CD4-positive, alpha-beta T cell treated with Interleukin-10 for 1 hour (primary cell): ENCODE measurements around the gene RPL28.

ENCODE experiments used
- DNase-seq: peaks from one replicate; pipeline ENCODE4 v3.0.0-alpha.2; 2020

The RPL28 gene

DNA sequence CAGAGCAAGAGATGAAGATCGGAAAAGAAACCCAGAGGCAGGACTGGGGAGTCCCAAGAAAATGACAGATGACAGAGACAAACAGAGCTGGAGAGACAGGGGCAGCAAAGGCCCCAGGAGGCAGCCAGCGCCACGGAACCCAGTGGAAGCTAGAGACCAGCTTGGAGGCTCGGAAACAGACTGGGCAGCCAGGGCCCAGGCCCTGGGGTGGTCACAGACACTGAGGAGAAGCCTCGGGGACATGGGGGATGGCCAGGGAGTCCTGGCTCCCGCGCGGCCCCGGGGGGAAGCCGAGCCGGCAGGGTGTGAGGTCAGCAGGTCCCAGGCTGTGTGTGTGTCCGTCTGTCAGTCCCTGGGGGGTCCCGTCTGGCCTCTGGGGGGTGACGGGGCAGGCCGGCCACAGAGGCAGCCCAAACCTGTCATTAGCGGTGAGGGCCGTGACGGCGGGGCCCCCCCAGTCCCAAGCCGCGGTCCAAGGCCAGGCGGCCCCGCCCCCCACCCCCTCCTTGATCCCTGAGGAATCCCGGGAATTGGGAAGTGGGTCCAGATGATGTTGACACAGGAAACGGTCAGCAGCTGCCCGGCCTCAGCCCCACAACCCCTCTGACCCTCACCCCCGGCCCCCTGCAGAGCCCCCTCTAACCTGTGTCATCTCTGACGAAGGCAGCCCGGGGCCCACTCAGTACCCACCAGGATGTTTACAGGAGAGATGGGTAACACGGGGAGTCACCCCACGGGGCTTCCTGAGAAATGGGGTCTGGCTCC lies 11.6 kb upstream of the RPL28 start:
- DNase-seq, result no peak

DNA sequence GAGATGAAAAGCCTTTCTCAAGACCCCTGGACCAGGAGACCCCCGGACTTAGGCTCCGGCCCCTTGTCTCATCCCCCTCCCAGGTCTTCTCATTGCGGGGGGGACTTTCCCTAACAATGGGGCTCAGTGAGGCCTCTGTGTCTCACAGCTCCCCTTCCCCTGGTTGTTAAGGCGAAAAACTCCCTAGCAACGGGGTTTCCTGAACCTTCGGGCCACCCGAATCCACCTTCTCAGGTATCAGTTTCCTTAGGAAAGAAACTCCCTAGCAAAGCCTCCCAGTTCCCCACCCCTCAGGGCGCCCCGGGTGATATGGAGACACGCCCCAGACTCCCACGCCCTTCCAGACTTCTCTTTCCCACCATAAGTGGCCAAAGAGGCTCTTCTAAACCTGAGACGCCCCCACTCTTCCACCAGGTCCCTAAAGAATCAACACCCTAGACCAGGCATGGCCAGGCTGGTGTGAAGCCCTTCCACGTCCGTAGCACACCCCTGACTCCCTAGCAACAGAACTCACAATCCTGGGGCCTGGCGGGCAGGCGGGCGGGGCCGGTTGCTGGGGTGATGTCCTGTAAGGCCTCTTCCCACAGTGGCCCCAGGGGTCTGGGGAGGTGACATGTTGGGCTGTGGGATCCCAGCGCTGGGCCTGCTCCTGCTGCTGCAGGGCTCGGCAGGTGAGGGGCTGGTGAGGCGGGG lies 9.3 kb upstream of the RPL28 start, which contains the start of gene TMEM190:
TMEM190 (plus strand) TSS at position 586 of the 693 bp plus-strand sequence; CDS start at position 614, 28 bp downstream.
- DNase-seq, result no peak

DNA sequence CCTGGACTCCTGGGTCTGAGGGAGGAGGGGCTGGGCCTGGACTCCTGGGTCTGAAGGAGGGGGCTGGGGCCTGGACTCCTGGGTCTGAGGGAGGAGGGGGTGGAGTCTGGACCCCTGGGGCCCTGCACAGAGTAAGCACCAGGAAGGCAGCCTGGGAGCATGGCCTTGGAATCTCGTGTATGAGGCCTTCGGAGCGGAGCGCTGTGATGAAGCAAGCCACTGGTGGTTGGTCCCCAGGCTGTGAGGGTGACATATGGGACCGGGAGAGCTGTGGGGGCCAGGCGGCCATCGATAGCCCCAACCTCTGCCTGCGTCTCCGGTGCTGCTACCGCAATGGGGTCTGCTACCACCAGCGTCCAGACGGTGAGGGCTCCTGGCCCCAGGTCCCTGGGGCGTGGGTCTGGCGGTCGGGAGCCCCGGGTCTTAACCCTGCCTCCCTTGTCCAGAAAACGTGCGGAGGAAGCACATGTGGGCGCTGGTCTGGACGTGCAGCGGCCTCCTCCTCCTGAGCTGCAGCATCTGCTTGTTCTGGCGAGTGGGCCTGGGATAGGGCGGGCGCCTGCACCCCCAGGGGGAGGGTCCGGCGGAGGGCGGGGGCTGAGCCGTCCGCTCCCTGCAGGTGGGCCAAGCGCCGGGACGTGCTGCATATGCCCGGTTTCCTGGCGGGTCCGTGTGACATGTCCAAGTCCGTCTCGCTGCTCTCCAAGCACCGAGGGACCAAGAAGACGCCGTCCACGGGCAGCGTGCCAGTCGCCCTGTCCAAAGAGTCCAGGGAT lies 8.2 kb upstream of the RPL28 start:
- no peak for DNase-seq

DNA sequence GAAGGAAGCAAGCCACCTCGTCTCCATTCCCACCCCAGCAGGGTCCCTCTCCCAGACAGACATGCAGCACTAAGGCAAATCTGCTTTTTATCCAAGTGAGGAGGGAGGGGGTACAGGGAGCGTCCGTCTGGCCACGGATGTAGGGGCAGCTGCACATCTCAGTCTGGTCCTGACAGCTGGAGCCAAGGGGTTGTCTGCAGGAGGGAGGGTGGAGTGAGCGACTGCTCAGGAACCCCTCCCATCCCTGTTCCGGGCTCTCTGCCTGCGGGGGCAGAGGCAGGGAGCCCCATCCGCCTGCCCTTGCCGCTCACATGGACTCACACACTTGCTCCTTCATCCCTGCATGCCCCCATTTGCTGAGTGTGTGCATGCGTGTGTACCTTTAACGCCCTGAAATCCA lies 6.6 kb upstream of the RPL28 start:
- DNase-seq, result no peak

DNA sequence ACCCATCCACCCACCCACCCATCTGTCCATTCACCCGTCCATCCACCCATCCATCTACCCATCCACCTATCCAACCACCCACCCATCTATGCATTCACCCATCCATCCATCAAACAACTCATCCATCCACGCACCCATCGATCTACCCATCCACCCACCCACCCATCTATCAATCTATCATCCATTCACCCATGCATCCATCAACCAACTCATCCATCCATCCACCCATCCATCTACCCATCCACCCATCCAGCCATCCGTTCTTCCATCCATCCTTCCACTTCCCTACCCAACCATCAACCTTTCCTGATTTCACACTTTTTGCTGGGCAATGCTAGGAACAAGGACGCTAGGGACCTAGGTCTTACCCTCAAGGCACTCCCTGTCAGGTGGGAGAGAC lies 3.7 kb upstream of the RPL28 start:
- no peak for DNase-seq

DNA sequence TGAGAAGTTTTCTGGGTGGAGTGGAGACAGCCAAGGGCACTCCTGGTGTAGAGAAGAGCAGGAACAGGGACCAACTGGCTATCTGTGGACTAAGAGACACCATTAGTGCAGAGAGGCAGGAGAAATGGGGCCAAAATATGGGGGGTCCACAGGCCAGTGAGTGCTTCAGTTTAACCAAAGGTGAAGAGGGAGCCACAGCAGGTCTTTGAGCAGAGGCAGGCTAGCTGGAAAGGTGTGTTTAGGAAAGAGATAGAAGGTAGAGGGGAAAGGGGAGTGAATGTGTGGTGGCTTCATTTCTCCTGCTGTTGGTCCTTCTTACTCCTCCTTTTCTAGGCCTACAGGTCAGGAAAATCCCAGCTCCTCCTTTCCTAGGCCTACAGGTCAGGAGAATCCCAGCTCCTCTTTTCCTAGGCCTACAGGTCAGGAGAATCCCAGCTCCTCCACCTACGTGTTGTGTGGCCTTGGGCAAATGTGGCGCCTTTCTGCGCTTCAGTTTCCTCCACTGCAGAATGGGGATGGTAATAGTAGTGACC lies 3.1 kb upstream of the RPL28 start:
- no peak for DNase-seq

DNA sequence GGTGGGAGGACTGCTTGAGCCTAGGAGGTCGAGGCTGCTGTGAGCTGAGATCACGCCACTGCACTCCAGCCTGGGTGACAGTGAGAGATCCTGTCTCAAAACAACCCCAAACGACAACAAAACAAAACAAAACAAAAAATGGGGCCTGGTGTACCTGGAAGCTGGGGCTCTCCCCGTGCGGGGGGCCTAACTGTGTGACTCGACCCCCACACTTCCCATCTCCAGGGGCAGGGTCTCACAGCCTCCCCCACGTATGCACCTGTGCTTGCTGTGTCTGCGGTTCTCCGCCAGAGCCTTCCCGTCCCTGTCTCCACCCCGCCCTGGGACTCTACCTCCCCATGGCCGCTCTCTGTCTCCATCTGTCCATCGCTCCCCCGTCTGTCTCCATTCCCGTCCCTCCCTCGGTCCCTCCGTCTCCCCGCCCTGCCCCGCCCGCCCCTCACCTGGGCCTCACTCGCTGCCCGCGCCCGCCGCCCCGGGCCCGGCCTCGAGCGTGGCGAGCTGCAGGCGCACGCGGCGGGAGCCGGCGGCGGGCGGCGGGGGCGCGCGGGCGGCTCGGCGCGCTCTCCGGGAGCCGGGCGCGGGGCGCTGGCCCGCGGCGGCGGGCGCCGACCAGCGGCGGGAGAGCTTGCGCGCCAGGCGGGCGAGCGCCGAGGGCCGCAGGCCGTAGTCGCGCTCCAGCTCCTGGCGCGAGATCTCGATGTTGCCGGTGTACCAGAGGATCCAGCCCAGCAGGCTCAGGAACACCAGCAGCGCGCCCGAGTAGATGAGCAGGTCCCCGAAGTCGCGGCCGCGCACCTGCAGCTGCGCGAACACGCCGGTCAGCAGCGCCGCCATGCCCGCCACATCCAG lies 2.2 kb upstream of the RPL28 start:
- DNase-seq, result peak; percentile 52

DNA sequence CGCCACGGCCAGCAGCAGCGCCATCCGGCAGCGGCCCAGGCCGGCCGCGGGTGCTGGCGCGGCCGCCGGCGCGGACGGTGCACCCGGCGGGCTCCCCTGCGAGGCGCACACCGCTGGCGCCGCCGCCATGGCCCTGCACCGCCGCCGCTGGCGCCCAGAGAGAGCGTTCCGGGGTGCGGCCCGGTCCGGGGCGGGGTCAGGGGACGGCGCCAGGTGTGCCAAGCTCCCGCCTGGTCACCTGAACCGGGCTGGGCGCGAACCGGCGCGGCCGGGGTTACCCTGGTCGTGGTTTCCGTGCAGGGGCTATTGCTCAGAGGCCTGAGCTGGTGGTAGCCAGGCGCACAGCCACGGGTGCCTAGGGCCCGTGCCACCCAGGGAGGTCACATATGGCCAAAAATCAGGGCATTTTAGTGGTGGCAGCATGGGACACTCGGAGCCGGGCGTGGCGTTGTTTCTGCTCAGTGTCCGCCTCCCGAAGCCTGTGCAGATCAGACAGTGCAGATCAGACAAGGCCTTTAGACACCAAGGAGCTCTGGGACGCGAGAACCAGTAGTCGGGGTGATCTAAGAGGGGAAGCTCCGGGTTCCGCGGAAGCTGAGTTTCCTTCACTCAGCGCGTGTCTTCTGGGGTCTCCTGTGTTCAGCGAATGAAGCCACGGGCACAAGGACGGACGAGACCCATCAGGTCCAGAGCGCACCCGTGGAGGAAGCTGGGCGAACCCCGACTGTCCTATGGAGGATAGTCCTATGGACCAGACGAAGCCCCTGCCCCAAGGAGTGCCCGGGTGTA lies 1.4 kb upstream of the RPL28 start, which contains the start of gene TMEM238:
TMEM238 (minus strand) TSS at position 162 of the 789 bp plus-strand sequence; CDS start at position 129, 33 bp downstream.
- DNase-seq, result peak; percentile 45

DNA sequence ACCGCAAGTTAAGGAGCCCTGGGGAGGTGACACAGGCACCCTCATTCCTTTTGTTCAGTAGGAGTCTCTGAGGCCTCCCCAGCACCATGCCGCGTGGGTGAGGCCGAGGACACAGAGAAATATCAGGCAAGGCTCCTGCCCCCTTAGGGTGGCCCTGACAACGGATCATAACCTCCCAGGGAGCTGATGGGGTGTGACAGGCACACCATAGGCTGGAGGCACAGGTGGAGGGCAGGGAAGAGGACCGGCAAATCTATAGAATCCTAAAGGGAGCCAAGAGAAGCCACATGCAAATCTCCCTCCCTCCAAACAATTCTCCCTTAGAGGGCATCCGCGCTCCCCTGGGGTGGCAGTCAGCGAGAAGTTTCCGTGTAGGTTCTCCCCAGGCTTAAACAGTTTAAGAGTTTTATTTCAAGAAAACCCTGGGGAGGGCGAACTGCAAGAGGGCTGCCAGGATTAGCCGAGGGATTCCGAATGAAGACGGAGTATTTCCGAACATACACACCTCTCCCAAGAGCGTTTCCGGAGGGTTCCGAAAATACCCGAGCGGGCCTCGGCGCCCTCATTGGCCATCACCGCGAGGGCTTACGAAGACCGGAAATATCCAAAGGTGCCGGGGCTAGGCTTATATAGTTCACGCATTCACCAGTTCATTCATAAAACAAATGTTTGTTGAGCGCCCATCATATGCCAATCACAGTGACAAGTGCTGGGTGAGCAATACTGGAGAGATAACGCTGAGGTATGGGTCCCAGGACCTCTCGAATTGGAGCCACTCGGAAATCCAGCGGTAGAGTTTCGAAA lies 610 bp upstream of the RPL28 start:
- peak; percentile 97 for DNase-seq

DNA sequence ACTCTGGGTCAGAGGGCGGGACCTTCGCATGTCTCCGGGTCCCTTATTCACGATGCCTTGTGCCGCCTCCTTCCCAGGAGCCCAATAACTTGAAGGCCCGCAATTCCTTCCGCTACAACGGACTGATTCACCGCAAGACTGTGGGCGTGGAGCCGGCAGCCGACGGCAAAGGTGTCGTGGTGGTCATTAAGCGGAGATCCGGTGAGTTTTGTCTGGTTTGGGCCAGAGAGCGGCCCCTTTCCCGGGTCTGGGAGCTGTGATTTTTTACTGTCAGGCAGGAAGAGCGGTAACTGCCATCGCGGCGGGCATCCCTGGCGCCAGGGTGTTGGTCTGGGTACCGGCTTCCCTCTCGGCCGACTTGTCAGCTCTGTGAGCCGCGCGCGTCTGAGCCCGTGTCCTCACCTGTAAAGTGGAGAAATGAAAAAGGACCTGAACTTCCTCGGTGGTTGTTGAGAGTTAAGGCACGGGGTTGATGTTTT lies 800 bp downstream of the RPL28 start:
- no peak for DNase-seq

DNA sequence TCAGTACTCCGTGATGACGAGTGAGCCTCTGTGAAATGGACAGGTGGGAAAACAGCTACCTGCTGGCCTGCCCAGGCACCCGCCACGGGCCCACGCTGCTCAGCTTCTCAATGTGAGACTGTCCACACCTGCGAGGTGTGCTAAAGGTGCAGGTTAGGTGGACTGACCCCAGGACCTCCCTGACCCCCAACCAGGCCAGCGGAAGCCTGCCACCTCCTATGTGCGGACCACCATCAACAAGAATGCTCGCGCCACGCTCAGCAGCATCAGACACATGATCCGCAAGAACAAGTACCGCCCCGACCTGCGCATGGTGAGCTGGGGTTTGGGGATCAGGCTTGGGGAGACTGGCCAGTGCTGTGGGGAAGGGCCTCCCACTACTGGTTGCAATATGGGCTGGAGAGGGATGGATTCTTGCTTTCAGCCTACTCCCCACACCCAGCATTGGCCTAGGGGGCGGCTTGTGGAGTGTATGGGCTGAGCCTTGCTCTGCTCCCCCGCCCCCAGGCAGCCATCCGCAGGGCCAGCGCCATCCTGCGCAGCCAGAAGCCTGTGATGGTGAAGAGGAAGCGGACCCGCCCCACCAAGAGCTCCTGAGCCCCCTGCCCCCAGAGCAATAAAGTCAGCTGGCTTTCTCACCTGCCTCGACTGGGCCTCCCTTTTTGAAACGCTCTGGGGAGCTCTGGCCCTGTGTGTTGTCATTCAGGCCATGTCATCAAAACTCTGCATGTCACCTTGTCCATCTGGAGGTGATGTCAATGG lies 2.2 kb downstream of the RPL28 start:
- DNase-seq, result no peak

DNA sequence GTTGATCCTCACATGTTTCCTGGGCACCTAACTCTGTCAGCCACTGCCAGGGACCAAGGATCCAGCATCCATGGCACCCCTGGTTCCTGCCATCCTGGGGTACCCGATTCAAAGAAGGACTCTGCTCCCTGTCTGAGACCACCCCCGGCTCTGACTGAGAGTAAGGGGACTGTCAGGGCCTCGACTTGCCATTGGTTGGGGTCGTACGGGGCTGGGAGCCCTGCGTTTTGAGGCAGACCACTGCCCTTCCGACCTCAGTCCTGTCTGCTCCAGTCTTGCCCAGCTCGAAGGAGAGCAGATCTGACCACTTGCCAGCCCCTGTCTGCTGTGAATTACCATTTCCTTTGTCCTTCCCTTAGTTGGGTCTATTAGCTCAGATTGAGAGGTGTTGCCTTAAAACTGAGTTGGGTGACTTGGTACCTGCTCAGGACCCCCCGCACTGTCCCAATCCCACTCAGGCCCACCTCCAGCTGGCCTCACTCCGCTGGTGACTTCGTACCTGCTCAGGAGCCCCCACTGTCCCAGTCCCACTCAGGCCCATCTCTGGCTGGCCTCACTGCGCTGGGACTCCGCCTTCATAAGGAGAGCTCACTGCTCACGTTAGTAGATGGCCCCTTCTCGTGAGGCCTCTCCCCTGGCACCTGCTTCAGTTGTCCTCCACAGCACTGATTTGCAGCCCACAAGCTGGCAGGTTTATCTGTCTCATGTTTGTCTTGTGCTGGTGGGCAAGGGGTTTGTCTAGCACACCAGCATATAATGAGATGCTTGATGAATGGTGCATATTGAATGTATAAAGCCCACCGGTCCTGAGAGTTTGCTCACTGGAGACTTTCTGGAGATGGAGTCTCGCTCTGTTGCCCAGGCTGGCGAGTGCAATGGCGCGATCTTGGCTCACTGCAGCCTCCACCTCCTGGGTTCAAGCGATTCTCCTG lies 3.9 kb downstream of the RPL28 start:
- DNase-seq, result no peak

DNA sequence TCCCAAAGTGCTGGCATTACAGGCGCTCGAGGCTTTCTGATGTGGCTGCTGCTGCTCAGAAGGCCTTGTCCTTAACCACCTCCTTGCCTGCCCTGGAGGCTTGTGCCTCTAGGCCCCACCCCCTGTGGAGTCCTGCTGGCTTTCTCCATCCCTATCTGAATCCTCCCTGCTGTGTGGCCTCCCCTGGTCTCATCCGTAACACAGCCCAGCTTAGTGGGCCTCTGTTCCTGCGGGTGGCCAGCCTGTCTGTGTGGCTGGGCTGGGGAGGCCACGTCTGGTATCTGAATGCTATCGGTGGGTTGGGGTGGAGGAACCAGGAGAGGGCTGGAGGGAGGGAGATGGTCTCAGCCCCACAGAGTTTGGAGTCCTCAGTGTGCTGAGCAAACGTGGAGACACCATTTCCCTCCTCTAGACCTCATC lies 4.7 kb downstream of the RPL28 start:
- DNase-seq, result no peak

DNA sequence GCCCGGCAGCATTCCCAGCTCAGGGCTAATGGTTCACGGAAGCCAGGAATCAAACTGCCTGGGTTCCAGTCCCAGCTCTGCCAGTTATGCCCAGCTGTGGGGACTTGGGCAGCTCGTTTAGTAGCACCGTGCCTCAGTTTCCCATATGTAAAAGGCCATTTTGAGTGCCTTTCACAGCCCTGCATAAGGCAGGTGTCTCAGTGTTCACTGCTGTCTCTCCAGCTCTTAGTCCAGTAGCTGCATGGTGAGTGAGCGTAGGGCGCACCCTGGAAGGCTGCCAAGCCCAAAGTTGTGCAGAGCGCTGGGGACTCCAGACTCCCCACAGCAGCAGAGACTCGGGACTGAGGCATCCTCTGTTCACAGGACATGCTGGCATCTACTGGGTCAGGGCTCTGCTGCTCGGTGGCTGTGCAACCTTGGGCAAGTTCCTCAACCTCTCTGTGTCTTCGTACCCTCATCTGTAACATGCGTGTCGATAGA lies 5.5 kb downstream of the RPL28 start:
- DNase-seq, result no peak

DNA sequence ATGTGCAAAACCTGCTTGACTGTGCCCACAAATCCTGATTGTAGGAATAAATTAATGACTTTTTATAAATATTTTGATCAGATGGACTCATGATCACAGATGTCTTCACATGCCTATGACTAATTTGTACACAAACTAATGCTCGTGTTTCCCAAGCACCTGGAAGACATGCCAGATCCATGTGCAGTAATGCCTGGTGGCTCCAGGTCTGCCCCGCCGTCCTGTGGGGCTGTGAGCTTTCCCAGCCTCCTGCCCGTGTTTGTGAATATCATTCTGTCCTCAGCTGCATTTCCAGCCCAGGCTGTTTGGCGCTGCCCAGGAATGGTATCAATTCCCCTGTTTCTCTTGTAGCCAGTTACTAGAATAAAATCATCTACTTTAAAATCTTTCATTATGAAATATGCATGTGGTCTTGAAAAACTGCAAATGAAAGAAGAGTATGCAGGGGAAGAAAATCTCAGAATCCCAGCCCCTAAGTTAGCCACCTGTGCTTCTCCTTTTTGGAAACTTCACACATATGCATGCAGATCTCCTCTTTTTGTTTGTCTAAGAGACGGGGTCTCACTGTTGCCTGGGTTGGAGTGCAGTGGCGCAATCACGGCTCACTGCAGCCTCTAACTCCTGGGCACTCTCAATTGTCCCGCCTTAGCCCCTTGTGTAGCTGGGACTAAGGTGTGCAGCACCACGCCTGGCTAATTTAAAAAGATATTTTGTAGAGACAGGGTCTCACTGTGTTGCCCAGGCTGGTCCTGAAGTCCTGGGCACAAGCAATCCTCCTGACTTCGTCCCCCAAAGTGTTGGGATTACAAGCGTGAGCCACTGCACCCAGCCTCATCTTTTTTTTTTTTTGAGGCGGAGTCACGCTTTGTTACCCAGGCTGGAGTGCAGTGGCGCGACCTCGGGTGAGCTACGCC lies 6.2 kb downstream of the RPL28 start:
- DNase-seq, result no peak

DNA sequence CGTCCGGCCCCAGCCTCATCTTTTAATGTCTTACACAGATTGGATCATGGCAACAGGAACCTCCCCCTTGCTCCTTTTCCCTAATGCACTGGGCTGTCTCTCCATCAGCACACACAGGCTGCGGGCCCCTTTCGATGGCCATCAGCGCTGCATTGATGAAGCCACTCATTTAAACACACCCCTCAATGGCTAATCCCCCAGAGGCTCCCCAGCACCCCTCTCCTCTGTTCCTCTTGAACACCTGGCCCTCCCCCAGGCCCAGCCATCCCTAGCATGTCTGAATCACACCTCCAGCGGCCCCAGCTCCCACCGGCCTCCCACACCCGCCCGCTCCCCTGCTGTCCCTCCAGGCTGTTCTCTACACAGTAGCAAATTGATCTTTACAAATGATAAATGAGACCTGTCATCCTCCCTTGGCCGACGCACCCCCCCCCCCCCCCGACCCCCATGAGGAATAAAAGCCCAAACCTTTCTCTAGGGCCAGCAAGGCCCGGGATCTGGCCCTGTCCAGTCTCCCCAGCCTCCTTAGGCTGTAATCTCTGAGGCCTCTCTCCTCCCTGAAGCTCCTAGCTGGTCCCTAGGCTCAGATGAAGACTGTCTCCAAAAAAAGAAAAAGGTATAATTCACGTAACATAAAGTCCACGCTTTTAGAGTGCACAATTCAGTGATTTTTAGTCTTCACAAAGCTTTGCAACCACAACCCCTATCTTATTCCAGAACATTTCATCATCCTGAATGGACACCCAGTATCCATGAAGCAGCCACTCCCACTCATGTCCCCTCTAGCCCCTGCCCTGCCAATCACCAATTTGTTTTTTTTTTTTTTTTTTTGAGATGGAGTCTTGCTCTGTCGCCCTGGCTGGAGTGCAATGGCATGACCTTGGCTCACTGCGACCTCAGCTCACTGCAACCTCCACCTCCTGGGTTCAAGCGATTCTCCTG lies 7.4 kb downstream of the RPL28 start:
- no peak for DNase-seq
